ENCODE data around the gene USP54. TPM values are rescaled to one million over a fixed set of nuclear protein-coding genes. Genes with fewer than 3 reads are reported as not detected.
"Not testable (repeated sequence)": the region's sequence is repeated elsewhere in the genome, so short reads cannot be mapped to it uniquely, and the experiment has no call there.

Gene USP54
- total RNA-seq, 4 donors from 2014 or later: 10.6 to 73.7 (median 40.5) TPM

- Histone ChIP-seq H3K27ac (peak overlapping the region; percentile 79 to 82), H3K27me3 (no peaks in the 10 kb centered on the region), H3K9me3 (no peaks in the 10 kb centered on the region), H3K36me3 (no peaks in the 10 kb centered on the region), H3K4me3 (no peak overlapping the region), H3K4me1 (peaks cover 0 to 6% of the 10 kb centered on the region in 2 donors)
- TF ChIP-seq POLR2A (IDR thresholded peaks at IDR 0.05): no peak
- TF ChIP-seq, protein P1, sequence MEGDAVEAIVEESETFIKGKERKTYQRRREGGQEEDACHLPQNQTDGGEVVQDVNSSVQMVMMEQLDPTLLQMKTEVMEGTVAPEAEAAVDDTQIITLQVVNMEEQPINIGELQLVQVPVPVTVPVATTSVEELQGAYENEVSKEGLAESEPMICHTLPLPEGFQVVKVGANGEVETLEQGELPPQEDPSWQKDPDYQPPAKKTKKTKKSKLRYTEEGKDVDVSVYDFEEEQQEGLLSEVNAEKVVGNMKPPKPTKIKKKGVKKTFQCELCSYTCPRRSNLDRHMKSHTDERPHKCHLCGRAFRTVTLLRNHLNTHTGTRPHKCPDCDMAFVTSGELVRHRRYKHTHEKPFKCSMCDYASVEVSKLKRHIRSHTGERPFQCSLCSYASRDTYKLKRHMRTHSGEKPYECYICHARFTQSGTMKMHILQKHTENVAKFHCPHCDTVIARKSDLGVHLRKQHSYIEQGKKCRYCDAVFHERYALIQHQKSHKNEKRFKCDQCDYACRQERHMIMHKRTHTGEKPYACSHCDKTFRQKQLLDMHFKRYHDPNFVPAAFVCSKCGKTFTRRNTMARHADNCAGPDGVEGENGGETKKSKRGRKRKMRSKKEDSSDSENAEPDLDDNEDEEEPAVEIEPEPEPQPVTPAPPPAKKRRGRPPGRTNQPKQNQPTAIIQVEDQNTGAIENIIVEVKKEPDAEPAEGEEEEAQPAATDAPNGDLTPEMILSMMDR (IDR thresholded peaks at IDR 0.05): no peak
- DNase-seq: peak; percentile 67 to 71
- intact Hi-C loops (cut with DNase I; ENCODE audit: low total_unique reads): no loop called here
Observed at GRCh38 chr10:73577788-73578187, 13.4 kb downstream of the USP54 start.

GRCh38 chr10:73576890-73577591, 14.1 kb downstream of the USP54 start:
- intact Hi-C loops (cut with DNase I; ENCODE audit: low total_unique reads): no loop called here
- peaks cover 0 to 6% of the 10 kb centered on the region in 2 donors for H3K4me1 ChIP-seq

DNA sequence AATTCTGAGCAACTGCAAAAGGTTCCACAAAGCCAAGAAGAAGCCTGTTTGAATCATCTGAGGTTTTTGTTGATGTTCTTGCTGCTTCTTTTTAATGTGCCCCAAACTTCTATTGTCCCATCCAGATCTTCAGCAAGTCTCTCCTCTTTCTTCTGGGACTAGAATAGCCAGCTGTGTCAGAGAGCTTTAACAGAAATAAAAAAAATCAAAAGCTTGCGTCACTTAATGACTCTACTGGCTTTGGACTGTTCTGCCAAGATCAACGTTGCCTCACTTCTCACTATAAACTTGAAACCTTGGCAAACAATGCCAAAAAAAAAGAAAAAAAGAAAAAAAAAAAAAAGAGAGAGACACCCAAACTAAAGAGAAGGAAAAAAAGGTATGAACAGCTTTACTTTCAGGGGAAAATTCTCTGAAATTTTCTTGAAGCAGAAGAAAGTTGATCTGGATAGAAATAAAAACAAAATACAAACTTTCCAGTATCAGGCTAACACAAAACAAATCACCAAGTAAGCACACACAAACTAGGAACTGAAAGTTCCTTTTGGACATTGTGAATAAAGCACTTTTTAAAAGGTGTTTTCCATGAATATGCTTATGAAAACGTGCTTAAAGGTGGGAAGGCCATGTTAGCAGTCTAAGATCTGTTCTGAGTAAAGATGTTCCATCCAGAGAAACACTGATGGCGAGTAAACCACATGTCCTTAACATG, 14.8 kb downstream of the USP54 start:
- no peaks in the 10 kb centered on the region for H3K27me3 ChIP-seq
- TF ChIP-seq, protein P1 (IDR thresholded peaks at IDR 0.05): no peak
- peak; percentile 58 to 73 for TF ChIP-seq POLR2A (IDR thresholded peaks at IDR 0.05)
- H3K4me1 ChIP-seq: peaks cover 0 to 6% of the 10 kb centered on the region in 2 donors
- peak overlapping the region; percentile 79 to 82 for H3K27ac ChIP-seq
- H3K36me3 ChIP-seq: no peaks in the 10 kb centered on the region
- H3K9me3 ChIP-seq: no peaks in the 10 kb centered on the region
- intact Hi-C loops (cut with DNase I; ENCODE audit: low total_unique reads): no loop called here
- peak; percentile 32 to 80 for DNase-seq
- peak overlapping the region in 1 of 2 donors; percentile 24 for H3K4me3 ChIP-seq

More at GRCh38 chr10:73576890-73577591, 14.1 kb downstream of the USP54 start:
- no peaks in the 10 kb centered on the region for H3K27me3 ChIP-seq
- no peak for TF ChIP-seq POLR2A (IDR thresholded peaks at IDR 0.05)
- TF ChIP-seq, protein P1 (IDR thresholded peaks at IDR 0.05): no peak
- no peak overlapping the region for H3K4me3 ChIP-seq
- peak overlapping the region; percentile 79 to 82 for H3K27ac ChIP-seq
- no peak for DNase-seq
- H3K36me3 ChIP-seq: no peaks in the 10 kb centered on the region
- H3K9me3 ChIP-seq: no peaks in the 10 kb centered on the region

DNA sequence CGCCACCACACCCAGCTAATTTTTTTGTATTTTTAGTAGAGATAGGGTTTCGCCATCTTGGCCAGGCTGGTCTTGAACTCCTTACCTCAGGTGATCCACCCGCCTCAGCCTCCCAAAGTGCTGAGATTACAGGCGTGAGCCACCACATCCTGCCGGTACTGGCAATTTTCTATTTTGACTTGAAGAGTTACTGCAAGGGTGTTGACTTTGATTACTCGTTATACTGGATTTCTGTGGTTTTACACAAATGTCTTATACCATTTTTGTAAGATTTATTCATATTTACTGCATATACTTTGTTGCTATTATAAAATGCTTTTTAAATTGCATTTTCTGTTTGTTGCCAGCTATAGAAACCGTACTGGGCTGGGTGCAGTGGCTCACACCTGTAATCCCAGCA, 24.1 kb downstream of the USP54 start:
- H3K9me3 ChIP-seq; H3K27ac ChIP-seq; H3K36me3 ChIP-seq; DNase-seq; H3K4me1 ChIP-seq; H3K27me3 ChIP-seq; H3K4me3 ChIP-seq; intact Hi-C loops (cut with DNase I; ENCODE audit: low total_unique reads): not testable (repeated sequence)

DNA sequence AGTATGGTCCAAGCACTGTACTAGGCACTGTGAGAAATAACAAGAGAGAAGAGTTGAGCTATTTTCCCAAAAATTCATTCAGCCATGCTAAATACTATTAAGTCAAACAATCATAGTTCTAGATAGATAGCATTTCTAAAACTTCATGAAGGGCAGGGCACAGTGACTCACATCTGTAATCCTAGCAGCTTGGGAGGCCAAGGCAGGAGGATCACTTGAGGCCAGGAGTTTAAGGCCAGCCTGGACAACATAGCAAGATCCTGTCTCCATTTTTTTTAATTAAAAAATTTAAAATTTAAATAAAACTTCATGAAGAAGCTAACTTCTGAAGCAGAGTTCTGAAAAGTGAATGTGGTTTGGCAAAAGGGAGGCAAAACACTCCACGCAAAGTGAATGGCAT, 29.9 kb downstream of the USP54 start:
- Histone ChIP-seq H3K27me3 (no peaks in the 10 kb centered on the region), H3K27ac (no peak overlapping the region), H3K36me3 (no peaks in the 10 kb centered on the region), H3K4me3 (no peak overlapping the region), H3K9me3 (no peaks in the 10 kb centered on the region), H3K4me1 (no peaks in the 10 kb centered on the region)
- intact Hi-C loops (cut with DNase I; ENCODE audit: low total_unique reads): no loop called here
- TF ChIP-seq, protein P1 (IDR thresholded peaks at IDR 0.05): no peak
- TF ChIP-seq POLR2A (IDR thresholded peaks at IDR 0.05): no peak
- DNase-seq: no peak

Data from uterus (tissue), 4 donors.